GM23248 (cell line): Measurements from ENCODE around the gene BCL2L11. TPM values are rescaled to one million over a fixed set of nuclear protein-coding genes. Genes with fewer than 3 reads are reported as not detected.

Experiments used
- DNase-seq: peaks from one replicate; pipeline ENCODE4 v3.0.0-alpha.2; 2015
- H2AFZ ChIP-seq: fragments of 200-600 bp; sonication (generic); 2 replicates; pipeline ENCODE4 v1.6.1; 2016; ENCODE audit warnings: antibody characterized with exemption
- H3F3A ChIP-seq: fragments of 200-600 bp; sonication (generic); 2 replicates; pipeline ENCODE4 v1.6.1; 2016; ENCODE audit warnings: mild to moderate bottlenecking, antibody characterized with exemption, mixed run types; ENCODE audit not compliant: insufficient read depth
- H3K27ac ChIP-seq: fragments of 200-600 bp; sonication (generic); 2 replicates; pipeline ENCODE4 v1.5.1; 2016; ENCODE audit warnings: mild to moderate bottlenecking
- H3K27me3 ChIP-seq: fragments of 200-600 bp; sonication (generic); replicated peaks from 2 replicates; pipeline ENCODE4 v1.6.1; 2016; ENCODE audit warnings: mild to moderate bottlenecking; ENCODE audit not compliant: insufficient read depth
- H3K36me3 ChIP-seq: fragments of 200-600 bp; sonication (generic); 2 replicates; pipeline ENCODE4 v1.6.1; 2016; ENCODE audit warnings: low read depth, mild to moderate bottlenecking
- H3K4me1 ChIP-seq: fragments of 200-600 bp; sonication (generic); 2 replicates; pipeline ENCODE4 v1.6.1; 2016; ENCODE audit warnings: mild to moderate bottlenecking; ENCODE audit not compliant: insufficient read depth
- H3K4me2 ChIP-seq: fragments of 200-600 bp; sonication (generic); one replicate; pipeline ENCODE4 v1.6.1; 2016; ENCODE audit warnings: mild to moderate bottlenecking; ENCODE audit not compliant: unreplicated experiment
- H3K4me3 ChIP-seq: fragments of 200-600 bp; sonication (generic); 2 replicates; pipeline ENCODE4 v1.5.1; 2016; ENCODE audit warnings: mild to moderate bottlenecking
- H3K79me2 ChIP-seq: fragments of 200-600 bp; sonication (generic); 2 replicates; pipeline ENCODE4 v1.6.1; 2016; ENCODE audit warnings: mild to moderate bottlenecking; ENCODE audit not compliant: insufficient read depth
- H3K9ac ChIP-seq: fragments of 200-600 bp; sonication (generic); 2 replicates; pipeline ENCODE4 v1.6.1; 2016; ENCODE audit warnings: mild to moderate bottlenecking
- H3K9me2 ChIP-seq: fragments of 200-600 bp; sonication (generic); 2 replicates; pipeline ENCODE4 v1.6.1; 2016; ENCODE audit warnings: mixed run types, mild to moderate bottlenecking, moderate library complexity; ENCODE audit not compliant: insufficient read depth
- H3K9me3 ChIP-seq: fragments of 200-600 bp; sonication (generic); one replicate; pipeline ENCODE4 v1.6.1; 2017; ENCODE audit warnings: low read depth
- H4K20me1 ChIP-seq: fragments of 200-600 bp; sonication (generic); 2 replicates; pipeline ENCODE4 v1.6.0; 2016; ENCODE audit not compliant: insufficient read depth
- EZH2 ChIP-seq: fragments of 200-600 bp; sonication (generic); IDR thresholded peaks from 2 replicates; pipeline ENCODE4 v1.6.1; 2018; ENCODE audit warnings: antibody characterized with exemption, mild to moderate bottlenecking; ENCODE audit not compliant: insufficient read depth, poor library complexity, severe bottlenecking
- EZH2phosphoT487 ChIP-seq: fragments of 200-600 bp; sonication (generic); IDR thresholded peaks from 2 replicates; pipeline ENCODE4 v1.6.1; 2018; ENCODE audit warnings: antibody characterized with exemption, moderate library complexity, mild to moderate bottlenecking, low read depth; ENCODE audit not compliant: insufficient read depth
- WGBS, 2 experiments: methylation state at CpG; one replicate each; pipeline ENCODE4 v1.1.6; 2015 to 2017; ENCODE audit warnings: low lambda C conversion rate in 2 of 2, low coverage in 1 of 2; ENCODE audit errors: missing lambda C conversion rate in 2 of 2; 5-methylcytosine and 5-hydroxymethylcytosine counted together
- in situ Hi-C: fragments of 300-500 bp; cut with MboI; formaldehyde crosslinking; loops from 2 replicates; pipeline ENCODE4 v1.15.0; 2020
- polyA plus RNA-seq: library from polyadenylated mRNA; unstranded; fragments of >200 nt; fragmentation: Nextera tagmentation; extraction: Ambion mirVana; gene quantifications from 2 replicates; pipeline ENCODE4 v1.2.1, GENCODE V29; 2016
- total RNA-seq: library from RNA; depleted of rRNA; stranded (reverse); fragments of >200 nt; shearing (Covaris generic); gene quantifications from 2 replicates; pipeline ENCODE4 v1.2.3, GENCODE V29; 2014

Gene BCL2L11
- total and polyA plus RNA-seq, 2 experiments from 2014 or later: 0.22 to 0.55 TPM

- Histone ChIP-seq H3K36me3 (no peaks in the 10 kb centered on the region), H3K9ac (no peak overlapping the region), H3K4me3 (no peak overlapping the region), H3F3A (no peaks in the 10 kb centered on the region), H4K20me1 (no peaks in the 10 kb centered on the region), H3K9me2 (no peaks in the 10 kb centered on the region), H3K4me1 (no peaks in the 10 kb centered on the region), H3K27me3 (no peaks in the 10 kb centered on the region), H2AFZ (no peak overlapping the region), H3K27ac (no peak overlapping the region), H3K9me3 (no peaks in the 10 kb centered on the region), H3K4me2 (no peak overlapping the region), H3K79me2 (no peaks in the 10 kb centered on the region)
- TF ChIP-seq EZH2phosphoT487 (no peak), EZH2 (no peak)
- 96 to 98% methylated on average over 7 of the region's 7 CpGs for WGBS, 2 experiments
- DNase-seq: no peak
- in situ Hi-C loops: no loop called here
Observed at GRCh38 chr2:111149882-111150455, 29.3 kb downstream of the BCL2L11 start.

- in situ Hi-C loops: no loop called here
- Histone ChIP-seq H3K27me3 (no peaks in the 10 kb centered on the region), H3K4me1 (peaks cover 8% of the 10 kb centered on the region), H3K4me2 (no peak overlapping the region), H3F3A (no peaks in the 10 kb centered on the region), H3K36me3 (no peaks in the 10 kb centered on the region), H3K9me3 (no peaks in the 10 kb centered on the region), H3K9ac (no peak overlapping the region), H3K79me2 (no peaks in the 10 kb centered on the region), H4K20me1 (no peaks in the 10 kb centered on the region), H3K9me2 (no peaks in the 10 kb centered on the region), H3K27ac (no peak overlapping the region), H2AFZ (no peak overlapping the region), H3K4me3 (no peak overlapping the region)
- DNase-seq: no peak
- WGBS, 2 experiments: 65 to 67% methylated on average over 6 of the region's 6 CpGs
- no peak for TF ChIP-seq EZH2
- no peak for TF ChIP-seq EZH2phosphoT487
Observed at GRCh38 chr2:111154758-111155157, 34.0 kb downstream of the BCL2L11 start.

- H3K9me2 ChIP-seq: no peaks in the 10 kb centered on the region
- no peak overlapping the region for H2AFZ ChIP-seq
- peaks cover 17% of the 10 kb centered on the region for H3K4me1 ChIP-seq
- H4K20me1 ChIP-seq: no peaks in the 10 kb centered on the region
- no peak overlapping the region for H3K4me2 ChIP-seq
- H3K4me3 ChIP-seq: no peak overlapping the region
- H3K79me2 ChIP-seq: no peaks in the 10 kb centered on the region
- 89 to 100% methylated on average over 1 of the region's 1 CpG for WGBS, 2 experiments
- H3K9me3 ChIP-seq: no peaks in the 10 kb centered on the region
- H3K27me3 ChIP-seq: no peaks in the 10 kb centered on the region
- DNase-seq: no peak
- peaks cover 3% of the 10 kb centered on the region; the same call in 1 of the 2 replicates for H3F3A ChIP-seq
- H3K9ac ChIP-seq: no peak overlapping the region
- no peak overlapping the region for H3K27ac ChIP-seq
- in situ Hi-C loops: no loop called here
- no peaks in the 10 kb centered on the region for H3K36me3 ChIP-seq
- TF ChIP-seq EZH2phosphoT487 (no peak), EZH2 (no peak)
Observed at GRCh38 chr2:111155610-111156009, 34.9 kb downstream of the BCL2L11 start.

- Histone ChIP-seq H2AFZ (no peak overlapping the region), H3K9me3 (no peaks in the 10 kb centered on the region), H3K9me2 (no peaks in the 10 kb centered on the region), H3K79me2 (no peaks in the 10 kb centered on the region), H4K20me1 (no peaks in the 10 kb centered on the region), H3K27ac (no peak overlapping the region), H3F3A (peaks cover 9% of the 10 kb centered on the region; the same call in 1 of the 2 replicates), H3K4me3 (no peak overlapping the region), H3K4me1 (peaks cover 24% of the 10 kb centered on the region), H3K36me3 (no peaks in the 10 kb centered on the region), H3K27me3 (no peaks in the 10 kb centered on the region), H3K9ac (no peak overlapping the region), H3K4me2 (no peak overlapping the region)
- in situ Hi-C loops: no loop called here
- 87 to 89% methylated on average over 8 of the region's 8 CpGs for WGBS, 2 experiments
- no peak for TF ChIP-seq EZH2
- DNase-seq: no peak
Observed at GRCh38 chr2:111156529-111156928, 35.8 kb downstream of the BCL2L11 start.
